SH-SY5Y (cell line): ENCODE measurements around the gene OR8D1.

Experiments
- GATA2 ChIP-seq: IDR thresholded peaks from 2 replicates; pipeline ENCODE4 v1.6.1; 2011; ENCODE audit warnings: mild to moderate bottlenecking, low read depth, low read length
- GATA3 ChIP-seq: IDR thresholded peaks from 2 replicates; pipeline ENCODE4 v1.6.1; 2011; ENCODE audit warnings: low read depth, mild to moderate bottlenecking, low read length, moderate library complexity

OR8D1 gene

GRCh38 chr11:124307093-124307492 is 6.7 kb downstream of the OR8D1 start:
- no peak for TF ChIP-seq GATA3
- no peak for TF ChIP-seq GATA2

GRCh38 chr11:124302347-124303125 is 11.2 kb downstream of the OR8D1 start:
- TF ChIP-seq GATA2 (no peak), GATA3 (no peak)

DNA sequence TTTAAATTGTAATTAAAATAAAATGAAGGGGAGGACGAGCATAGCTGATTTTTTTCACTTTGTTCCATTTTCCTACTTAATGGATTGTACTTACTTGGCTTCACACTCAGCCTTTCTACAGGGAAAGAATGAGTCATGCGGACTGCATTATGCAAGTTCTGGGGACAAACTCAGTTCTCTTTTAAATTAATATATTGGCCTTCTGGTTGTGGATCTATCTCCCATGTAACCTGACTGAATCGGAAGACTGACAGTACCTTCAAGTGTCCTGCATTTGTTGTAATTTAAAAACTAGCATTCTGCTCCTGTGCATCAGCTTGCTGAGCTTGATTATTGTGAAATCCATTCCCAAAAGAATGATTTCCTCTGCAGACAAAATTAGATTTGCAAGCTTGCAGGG is 12.2 kb downstream of the OR8D1 start:
- no peak for TF ChIP-seq GATA2
- TF ChIP-seq GATA3: no peak

DNA sequence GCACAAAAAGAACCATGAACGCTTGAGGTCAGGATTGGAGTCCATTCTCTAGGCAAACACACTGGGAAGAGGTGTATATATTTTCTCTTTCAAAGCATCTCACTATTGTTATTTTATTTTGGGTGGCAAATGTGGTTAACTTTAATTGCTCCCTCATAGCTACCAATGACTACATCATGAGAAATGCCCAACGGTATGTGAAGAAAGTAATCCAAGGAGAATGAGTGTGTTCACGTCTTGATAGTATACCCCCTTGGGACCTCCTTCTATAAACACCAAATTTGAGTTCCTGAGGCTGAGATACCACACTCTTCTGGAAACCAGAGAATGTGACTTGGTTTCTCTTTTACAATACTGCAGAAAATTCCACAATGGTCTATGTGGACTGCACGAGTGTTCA is 15.8 kb downstream of the OR8D1 start:
- no peak for TF ChIP-seq GATA3

DNA sequence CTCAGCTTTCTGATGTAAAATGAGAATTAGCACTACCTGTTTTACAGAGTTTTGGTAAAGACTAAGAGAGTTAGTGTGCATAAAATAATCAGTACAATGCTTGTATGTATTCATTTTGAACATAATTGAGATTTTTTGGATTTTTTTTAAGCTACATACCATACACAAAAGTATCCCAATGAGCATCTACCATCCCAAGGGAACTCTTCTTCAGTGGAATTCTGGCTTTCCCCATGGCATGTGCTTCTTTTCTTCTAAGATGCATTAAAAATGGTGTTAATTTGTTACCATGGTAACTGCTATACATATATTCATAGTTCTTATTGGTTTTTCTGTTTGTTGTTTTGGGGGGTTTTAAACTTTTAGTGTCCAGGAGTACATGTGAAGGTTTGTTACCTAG is 17.7 kb downstream of the OR8D1 start:
- no peak for TF ChIP-seq GATA3
- no peak for TF ChIP-seq GATA2

- TF ChIP-seq GATA2 (no peak), GATA3 (no peak)
Measured at GRCh38 chr11:124294687-124295086, 19.1 kb downstream of the OR8D1 start.

DNA sequence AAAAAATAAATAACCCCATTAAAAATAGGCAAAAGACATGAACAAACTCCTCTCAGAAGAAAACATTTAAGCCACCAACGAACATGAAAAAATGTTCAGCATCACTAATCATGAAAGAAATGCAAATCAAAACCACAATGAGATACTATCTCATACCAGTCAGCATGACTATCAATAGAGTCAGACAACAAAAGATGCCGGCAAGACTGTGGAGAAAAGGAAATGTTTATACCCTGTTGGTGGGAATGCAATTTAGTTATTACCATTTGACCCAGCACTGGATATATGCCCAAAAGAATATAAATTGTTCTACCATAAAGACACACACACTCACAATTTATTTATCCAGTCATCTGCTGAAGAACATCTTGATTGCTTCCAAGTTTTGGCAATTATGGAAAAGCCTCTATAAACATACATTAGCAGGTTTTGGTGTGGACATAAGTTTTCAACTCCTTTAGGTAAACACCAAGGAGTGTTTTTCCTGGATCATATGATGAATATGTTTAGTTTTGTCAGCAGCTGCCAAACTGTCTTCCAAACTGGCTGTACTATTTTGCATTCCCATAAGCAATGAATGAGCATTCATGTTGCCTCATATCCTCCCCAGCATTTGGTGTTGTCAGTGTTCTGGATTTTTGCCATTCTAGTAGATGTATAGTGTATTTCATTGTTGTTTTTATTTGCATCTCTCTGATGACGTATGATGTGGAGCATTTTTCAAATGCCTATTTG is 28.0 kb downstream of the OR8D1 start:
- no peak for TF ChIP-seq GATA3
- no peak for TF ChIP-seq GATA2

DNA sequence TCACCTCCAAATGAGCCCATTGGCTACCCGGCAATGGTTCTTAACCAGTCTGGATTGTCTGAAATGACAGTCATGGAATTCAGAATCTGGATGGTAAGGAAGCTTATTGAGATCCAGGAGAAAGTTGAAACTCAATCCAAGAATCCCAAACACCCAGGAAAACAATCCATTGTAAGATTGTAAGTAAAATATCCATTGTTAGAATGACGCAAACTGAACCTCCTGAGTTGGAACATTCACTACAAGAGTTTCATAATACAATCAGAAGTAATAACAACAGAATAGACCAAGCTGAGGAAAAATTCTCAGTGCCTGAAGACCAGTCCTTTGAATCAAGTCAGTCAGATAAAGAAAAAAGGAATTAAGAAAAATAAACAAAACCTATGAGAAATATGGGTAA is 35.5 kb downstream of the OR8D1 start:
- TF ChIP-seq GATA3 (no peak), GATA2 (no peak)

DNA sequence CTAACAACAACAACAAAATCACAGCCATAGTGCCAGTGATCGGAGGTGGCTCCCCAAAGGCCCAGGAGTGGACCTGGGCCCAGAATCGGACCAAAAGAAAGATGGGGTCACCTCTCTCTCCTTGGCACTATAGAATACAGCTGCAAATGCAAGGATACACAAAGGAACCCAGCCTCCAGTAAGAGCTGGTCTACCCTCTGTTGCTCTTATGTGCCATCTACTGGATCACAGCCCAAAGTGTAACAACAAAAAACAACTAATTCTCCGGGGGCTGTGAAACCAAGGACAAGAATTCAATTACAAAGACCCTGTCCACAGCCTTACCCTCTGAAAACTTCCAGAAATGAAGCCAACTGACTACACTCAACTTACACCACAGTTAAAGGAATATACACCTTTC is 35.9 kb downstream of the OR8D1 start:
- TF ChIP-seq GATA2: no peak
- TF ChIP-seq GATA3: no peak

DNA sequence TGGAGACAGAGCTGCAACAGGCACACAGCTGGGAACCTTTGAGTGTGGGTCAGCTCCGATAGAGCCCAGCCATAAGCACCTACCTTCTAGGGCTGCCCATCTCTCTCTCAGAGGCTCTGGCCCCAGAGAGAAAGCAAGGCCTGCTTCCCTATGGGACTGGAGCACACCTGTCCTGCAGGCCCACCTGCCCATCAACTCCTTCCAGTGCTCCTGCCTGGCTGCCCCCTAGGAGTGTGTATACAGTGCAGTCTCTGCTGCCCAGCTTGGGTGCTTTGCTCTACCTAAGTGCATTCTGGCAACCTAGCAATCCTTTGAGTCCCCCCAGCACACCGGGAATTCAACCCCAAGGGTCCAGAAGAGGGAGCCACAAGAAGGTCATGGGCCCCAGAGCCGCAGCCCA is 36.5 kb downstream of the OR8D1 start:
- TF ChIP-seq GATA2: no peak
- TF ChIP-seq GATA3: no peak

DNA sequence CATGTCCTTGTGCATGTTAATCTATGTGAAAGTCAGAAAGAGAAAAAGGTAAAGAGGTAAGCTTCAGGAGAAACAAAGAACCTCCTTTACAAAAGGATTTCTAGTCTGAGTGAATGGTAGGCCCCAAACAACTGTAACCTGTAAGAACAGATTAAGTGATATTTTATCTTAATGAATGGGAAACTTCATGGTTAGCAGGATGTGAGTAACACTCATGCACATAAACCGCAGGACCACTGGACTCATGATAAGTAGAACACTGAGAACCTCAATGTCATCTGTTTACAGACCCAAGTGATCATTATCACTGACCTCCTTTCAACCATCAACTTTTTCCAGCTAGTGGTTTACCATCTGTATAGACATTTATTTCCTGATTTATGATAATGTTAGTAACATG is 37.7 kb downstream of the OR8D1 start:
- TF ChIP-seq GATA2 (no peak), GATA3 (no peak)

DNA sequence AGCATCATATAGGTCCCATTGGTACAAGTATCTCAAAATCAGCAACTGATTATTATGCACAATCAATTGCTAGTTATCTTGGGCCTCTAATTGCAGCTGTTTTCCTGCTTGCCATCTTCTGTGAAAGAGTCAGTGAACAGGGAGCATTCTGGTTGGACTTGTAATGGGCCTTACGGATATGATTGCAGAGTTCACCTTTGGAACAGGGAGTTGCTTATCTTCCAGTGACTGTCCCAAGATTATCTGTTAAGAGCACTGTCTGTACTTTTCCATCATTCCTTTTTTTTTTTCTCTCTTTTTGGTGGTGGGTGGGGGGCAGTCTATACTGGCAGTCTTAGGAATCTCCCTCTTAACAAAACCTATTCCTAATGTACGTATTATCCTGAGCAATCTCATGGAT is 39.7 kb downstream of the OR8D1 start:
- TF ChIP-seq GATA3 (no peak), GATA2 (no peak)

GRCh38 chr11:124256076-124256475 is 57.7 kb downstream of the OR8D1 start, which contains the start of gene OR8G5:
TSS of gene OR8G5 (plus strand) at chr11:124256376. CDS start at chr11:124264932, 8,556 bp downstream.
- no peak for TF ChIP-seq GATA2
- no peak for TF ChIP-seq GATA3
